DMS153 treated with DMSO at 0.1 percent for 48 hours (cell line): Measurements from ENCODE around the gene TEFM.
"Not testable (repeated sequence)": the region's sequence is repeated elsewhere in the genome, so short reads cannot be mapped to it uniquely, and the experiment has no call there.

ENCODE experiments used
- DNase-seq: peaks from one replicate; lab custom pipeline; 2025; ENCODE audit not compliant: unreplicated experiment; lab: John Stamatoyannopoulos, UW

Gene TEFM

DNA sequence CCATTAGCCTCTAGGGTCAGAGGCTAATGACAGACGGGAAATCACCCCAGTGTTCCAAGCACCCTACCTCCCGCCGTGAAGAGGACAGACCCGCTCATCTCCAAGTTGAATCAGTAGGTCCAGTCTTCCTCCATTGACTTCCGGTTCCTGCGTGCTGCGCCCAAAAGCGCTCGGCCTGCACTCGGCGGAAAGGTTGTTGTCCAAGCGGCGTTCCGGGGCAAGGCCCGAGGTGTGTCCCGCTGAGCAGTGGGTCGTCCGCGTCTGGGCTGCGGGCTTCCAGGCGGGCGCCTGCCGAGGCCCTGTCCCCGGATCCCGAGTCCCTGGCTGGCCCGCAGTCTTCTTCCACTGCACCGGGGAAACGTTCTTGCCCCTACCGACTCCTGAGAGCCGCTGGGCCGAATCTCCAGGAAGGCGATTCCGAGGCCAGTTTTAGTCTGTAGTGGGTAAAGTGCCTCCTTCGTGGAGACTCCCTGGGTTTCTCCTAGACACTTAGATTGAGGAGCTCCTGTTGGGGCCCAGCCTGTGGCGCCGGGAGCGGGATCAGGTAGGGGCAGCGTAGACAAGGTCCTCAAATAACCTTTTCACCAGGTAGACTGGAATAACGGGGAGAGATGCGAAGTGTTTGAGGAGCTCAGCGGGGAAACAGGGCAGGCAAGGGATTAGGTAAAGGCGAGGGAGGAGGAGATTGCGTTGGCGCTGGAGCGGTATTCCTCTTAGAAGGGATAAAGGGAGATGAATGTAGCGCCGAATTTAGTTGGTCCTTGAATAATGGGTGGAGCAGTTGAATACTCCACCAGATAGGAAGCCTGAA, at the start of gene TEFM:
TSS of gene TEFM (minus strand) at position 138 of the 811 bp plus-strand sequence. CDS start at position 98, 40 bp downstream.
- peak; percentile 85 for DNase-seq

- DNase-seq: no peak
Observed at GRCh38 chr17:30954046-30954830, 48.2 kb upstream of the TEFM start.

DNA sequence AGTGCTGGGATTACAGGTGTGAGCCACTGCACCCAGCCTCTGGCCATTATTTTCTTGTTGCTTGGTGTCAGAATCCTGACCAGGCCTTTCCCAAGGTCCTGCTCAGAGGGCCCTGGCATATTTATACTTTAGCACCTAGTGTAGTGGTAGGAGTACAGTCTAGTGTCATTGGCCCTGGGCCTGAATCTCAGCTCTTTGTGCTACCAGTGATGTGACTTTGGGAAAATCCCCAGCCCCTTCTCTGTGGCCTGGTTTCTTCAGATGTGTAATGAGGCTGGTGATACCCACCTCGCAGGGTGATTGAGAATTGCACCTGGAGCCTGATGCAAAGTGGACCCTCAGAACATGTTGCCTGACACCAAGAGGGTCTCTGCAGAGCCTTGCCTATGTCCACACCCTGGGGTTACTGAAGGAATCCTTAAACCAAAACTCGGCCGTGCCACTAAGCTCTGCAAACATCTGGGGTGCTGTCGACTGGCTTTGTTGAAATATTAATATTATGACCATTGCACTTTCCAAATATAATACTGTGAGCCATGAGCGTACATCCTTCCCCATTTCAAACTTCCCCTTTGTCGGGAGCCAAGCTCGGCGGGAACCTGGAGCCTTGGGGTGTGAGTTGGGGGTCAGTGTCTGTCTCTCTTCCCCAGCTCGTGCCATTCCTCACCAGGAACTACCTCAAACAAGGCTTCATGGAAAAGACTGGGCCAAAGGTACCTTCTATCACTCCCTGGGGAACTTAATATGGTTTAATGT, 46.8 kb upstream of the TEFM start:
- DNase-seq: no peak

- peak; percentile 89 for DNase-seq
Observed at GRCh38 chr17:30950669-30951399, 44.8 kb upstream of the TEFM start.

GRCh38 chr17:30950189-30950588, 44.2 kb upstream of the TEFM start:
- no peak for DNase-seq

- no peak for DNase-seq
Observed at GRCh38 chr17:30947796-30948195, 41.8 kb upstream of the TEFM start.

GRCh38 chr17:30942308-30943079, 36.5 kb upstream of the TEFM start:
- DNase-seq: no peak

DNA sequence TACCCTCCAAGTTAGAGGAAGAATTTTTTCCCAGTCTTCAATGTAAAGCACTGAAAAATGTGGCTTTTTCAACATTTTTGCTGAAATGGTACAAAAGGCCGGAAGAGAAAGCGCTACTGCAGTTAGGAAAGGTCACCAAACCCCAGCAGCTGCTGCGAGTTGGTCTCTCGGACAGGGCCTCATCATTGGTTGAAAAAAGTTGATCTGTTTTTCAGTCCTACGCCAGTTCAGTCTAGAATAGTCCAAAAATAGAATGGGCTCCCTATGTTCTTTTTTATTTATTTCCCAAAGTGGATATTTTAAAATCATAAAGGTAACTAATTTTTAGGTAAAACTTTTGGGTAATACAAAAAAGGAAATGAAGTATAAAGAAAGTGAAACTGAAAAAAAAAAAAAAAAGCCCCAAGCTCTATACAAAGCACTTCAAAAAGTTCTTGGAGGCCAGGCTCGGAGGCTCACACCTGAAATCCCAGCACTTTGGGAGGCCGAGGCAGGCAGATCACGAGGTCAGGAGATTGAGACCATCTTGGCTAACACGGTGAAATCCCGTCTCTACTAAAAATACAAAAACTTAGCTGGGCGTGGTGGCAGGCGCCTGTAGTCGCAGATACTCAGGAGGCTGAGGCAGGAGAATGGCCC, 33.1 kb upstream of the TEFM start:
- no peak for DNase-seq

DNA sequence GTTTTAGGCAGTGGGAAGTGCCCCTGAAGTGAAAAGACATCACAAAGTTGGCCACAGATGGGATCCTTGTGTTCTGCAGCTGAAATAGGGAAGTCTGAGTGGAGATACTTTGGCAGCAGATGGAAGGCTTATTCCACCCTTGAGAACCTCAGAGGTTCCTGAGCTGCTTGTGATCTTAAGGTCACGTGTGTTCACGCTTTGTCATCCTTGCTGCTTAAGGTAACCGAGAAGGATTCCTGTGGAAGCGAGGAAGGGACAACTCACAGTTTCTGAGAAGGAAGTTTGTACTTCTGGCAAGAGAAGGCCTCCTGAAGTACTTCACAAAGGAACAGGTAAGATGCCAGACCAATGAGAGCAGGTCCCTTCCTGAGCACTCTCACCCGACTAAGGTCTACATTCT, 27.9 kb upstream of the TEFM start:
- DNase-seq: no peak

DNA sequence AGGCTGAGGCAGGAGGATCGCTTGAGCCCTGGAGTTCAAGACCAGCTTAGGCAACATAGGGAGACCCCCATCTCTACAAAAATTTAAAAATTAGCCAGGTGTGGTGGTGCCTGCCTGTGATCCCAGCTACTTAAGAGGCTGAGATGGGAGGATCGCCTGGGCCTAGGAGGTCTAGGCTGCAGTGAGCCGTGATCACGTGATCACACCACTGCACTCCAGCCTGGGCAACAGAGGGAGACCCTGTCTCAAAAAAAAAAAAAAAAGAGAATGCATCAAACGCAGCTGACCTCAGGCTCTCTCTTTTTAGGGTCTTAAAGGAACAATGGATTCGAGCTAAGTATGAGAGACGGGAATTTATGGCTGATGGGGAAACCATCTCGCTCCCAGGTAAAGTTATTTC, 25.5 kb upstream of the TEFM start:
- DNase-seq: not testable (repeated sequence)

- DNase-seq: no peak
Observed at GRCh38 chr17:30930495-30930894, 24.5 kb upstream of the TEFM start.

- DNase-seq: not testable (repeated sequence)
Observed at GRCh38 chr17:30929861-30930260, 23.8 kb upstream of the TEFM start.

GRCh38 chr17:30929081-30929633, 23.1 kb upstream of the TEFM start:
- no peak for DNase-seq

GRCh38 chr17:30928584-30928983, 22.5 kb upstream of the TEFM start:
- DNase-seq: no peak

- no peak for DNase-seq
Observed at GRCh38 chr17:30927756-30928155, 21.7 kb upstream of the TEFM start.

DNA sequence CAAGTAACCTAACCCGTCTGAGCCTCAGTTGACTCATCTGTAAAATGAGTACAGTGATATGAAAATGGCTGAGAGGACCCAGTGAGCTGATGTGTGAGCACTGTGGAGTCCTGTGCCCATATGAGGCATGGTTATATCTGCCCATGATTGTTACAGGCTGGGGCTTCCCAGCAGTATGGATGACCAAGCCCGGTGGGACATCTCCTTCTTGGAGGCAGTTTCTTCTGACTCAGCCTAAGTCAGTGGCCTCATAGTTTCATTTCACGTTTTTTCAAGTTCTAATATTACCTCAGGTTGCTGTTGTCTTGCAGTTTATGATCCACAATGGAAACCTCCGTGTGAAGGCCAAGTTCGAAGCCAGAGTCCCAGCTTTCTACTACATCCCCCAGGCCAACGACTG, 20.5 kb upstream of the TEFM start:
- DNase-seq: no peak

DNA sequence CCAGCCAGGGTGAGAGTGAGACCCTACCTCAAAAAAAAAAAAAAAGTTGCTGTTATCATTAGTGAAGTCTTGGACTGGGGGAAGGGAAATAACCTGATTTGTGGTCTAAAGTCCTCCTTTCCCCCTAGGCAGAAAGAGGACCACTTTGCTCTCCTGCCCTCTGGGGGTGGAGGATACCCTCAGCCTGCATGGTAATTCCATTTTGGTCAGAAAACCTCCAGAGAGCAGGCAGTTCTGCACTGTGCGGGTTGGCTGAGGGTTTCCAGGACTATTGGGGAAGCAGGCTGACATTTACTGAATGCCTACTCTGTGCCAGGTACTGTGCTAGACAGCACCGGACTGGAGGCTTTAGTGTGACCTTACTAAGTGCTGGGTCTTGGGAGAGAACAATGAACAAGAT, 18.3 kb upstream of the TEFM start:
- no peak for DNase-seq

- DNase-seq: no peak
Observed at GRCh38 chr17:30922235-30923030, 16.4 kb upstream of the TEFM start.
